Measurements from ENCODE around the gene THTPA.

Gene THTPA

DNA sequence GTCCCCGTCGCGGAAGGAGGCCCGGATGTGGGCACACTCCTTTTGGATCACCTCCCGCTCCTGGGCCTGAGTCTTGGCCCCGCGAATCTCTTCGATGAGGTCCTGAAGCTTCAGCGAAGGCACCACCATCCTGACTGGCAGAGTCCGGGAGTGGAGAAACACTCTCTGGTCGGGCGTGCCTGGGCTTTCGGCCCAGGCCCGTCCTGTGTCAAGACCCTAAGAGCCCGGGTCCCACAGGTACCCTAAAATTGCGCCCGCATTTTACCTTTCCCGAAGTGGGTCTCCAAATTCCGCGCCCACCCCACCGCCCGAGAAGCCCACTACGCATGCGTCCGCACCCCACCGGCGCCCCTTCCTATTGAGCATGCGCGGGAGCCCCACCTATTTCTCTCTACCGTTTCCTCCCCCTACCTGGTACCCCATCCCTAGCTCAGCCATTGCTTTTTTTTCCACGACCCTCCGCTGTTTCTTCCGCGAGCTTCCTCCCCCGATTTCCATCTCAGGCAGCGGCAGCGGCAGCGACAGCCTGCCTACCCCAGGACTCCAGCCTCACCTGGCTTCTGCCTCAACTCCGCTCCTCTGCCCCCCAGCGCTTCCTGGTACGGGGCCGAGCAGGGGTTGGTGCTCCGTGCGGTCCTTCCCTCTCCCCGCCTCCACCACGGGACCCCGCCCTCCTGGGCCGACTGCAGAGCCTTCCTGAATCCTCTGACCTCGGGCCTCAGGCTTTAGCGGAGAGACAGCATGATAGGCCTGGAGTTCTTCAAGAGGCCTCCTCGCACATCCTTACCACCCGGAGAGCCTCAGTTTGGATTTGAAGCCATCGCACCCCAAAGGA lies 11.3 kb downstream of the THTPA start, which contains the start of gene AP1G2:
AP1G2 (minus strand) TSS at position 606 of the 835 bp plus-strand sequence; CDS start at position 129, 477 bp downstream.
- DNase-seq (ENCODE audit: low spot score), result peak; percentile 79

DNA sequence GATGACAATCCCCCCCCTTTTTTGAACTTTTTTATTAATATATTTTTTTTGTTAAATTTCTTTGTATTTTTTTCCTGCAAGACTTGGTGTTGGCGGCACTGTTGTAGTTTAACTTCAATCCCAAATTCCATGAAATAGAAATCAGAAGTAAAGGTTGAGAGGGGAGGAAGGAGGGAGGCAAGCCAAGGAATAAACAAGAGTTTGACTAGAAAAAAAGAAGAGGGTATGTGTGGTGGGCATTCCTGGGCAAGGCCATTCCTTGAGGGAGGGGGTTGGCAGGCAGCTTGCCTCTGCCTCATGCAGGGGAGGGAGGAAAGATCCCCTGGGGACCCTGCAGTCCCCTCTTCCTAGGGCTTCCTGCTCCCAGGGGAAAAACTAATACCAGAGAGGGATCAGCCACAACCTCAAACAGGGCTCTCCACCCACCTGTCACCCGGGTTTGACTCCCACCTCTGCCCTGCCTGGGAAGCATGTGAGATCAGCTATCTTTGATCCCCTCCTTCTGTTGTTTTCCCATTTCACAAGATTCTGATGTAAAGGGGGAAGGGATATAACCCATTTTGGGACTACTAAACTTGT lies 12.0 kb downstream of the THTPA start:
- DNase-seq (ENCODE audit: low spot score), result no peak

DNA sequence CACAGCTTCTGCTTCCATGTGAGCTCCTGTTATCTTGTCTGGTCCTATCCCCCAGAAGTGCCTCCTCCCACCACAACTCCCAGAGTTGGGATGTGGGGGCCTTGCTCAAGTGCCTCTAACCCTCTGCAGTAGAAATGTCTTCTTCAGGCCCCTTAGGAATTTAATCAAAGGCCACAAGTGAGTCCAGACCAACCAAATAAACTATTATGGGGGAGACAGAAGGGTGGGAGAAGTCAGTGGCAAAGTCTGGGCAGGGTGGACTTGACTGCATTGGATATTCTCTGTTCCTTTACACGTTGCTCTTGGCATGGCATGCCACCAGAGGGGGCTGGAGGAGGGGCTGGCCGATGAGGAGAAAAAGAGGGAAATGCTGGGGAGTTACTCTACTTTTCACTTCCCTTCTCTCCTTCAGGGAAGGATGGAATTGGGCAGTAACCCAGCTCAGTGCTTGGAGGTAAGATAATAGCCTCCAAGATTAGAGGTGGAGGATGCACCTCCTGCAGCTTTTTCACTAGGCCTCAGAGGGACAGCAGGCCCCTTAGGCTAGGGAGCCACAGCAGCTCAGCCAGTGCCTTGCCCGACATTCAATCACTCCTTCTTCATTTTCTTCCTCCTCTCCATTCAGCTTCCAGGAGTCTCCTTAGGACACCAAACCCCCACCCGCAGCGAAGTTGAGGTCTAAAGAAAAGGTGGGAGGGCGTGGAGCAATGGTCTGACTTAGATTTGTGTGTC lies 12.7 kb downstream of the THTPA start:
- DNase-seq (ENCODE audit: low spot score), result peak; percentile 52

DNA sequence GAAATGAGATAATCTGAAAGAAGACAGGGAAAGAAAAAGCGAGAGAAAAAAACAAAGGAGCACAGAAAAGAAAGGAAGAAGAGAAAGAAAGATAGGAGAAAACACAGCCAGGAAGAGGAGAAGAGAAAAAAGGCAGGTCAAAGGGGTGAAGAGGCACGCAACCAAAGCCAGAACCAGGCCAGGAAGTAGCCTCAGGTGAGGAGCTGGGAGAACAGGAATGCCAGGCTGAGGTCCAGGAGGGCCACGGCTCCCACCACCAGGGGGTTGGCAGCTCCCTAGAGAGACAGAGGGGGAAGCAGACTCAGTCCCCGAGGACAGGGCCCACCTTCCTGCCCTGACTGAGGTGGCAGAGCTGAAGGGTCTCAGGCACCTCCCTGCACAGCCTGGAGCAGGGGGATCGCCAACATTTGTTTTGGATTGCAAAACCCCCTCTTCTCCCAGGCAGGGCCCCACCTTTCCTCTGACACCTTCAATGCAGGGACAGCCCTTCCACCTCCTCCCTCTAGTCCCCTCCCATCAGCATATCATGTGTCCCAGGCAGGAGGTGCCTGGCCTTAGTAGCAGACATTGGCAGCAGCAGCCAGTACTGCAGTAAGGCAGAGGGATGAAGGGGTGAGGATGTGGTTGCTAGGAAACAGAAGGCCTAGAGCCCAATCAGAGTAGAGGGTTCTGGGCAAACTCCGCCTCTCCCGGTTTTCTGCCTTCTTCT lies 13.5 kb downstream of the THTPA start:
- DNase-seq (ENCODE audit: low spot score), result peak; percentile 96

DNA sequence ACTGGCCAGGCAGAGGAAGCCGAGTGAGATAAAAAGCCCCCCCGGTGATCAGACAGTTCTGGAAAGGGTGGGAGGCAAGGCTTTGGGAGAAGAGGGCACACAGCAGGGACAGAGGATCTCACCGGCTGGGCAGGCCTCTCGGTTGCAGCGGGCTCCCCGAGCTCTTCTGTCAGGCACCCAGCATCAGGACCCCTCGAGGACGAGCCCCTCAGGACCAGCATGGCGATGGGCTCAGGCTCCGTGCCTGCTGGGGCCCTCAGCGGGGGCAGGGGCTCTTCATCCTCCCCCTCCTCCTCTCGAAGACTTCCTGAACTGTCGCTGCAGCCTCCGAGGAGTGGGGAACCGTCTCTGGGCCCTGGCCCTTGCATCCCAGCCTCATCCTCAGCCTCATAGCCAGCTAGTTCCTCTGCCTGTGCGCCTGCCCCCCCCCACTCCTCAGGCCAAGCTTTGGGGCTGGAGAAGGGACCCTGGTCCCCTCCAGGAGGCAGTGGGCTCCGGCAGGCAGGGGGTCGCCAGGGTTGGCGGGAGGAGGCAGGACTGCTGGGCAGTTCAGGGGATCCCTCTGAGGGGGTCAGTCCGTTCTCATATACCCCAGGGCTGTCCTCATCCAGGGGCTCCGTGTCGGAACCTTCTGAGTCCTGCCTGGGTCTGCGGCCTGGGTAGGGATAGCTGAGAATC lies 14.9 kb downstream of the THTPA start:
- DNase-seq (ENCODE audit: low spot score), result no peak

DNA sequence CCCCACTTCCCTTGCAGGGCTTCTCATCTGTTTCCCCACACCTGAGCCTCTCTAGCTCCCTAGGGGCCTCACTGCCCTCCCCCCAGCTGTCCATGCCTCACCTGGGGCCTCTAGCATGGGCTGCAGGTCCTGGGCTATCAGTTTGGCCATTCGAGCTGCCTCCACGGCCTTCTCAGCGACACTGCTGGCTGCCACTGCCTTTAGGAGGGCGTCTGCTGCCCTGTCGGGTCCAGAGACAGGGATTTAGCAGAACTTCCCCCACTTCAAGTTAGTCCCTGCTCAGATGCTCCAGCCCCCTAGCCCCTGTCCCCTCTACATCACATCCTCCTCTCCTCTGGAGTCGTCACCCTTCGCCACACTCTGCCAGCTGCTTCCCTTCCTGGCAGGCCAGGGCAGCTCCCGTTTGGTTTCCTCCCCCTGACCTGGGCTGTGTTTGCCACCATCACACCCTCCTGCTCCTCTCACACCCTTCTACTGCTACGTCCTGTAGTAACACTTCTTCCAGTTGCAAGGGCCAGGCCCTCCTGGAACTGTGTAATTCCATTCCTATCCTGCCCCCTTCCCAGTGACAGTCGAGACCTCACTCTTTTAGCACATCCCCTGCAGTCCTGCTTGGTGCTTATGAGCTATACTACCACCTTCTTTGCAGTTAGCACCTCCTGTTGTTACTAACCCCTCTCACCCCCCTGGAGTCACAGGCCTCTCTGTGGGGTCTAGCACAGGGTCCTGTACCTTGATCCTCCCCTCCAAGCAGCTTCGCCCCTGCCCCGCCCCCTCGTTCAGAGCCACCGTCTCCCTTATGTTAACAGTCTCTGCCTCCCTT lies 15.8 kb downstream of the THTPA start:
- no peak for DNase-seq (ENCODE audit: low spot score)

DNA sequence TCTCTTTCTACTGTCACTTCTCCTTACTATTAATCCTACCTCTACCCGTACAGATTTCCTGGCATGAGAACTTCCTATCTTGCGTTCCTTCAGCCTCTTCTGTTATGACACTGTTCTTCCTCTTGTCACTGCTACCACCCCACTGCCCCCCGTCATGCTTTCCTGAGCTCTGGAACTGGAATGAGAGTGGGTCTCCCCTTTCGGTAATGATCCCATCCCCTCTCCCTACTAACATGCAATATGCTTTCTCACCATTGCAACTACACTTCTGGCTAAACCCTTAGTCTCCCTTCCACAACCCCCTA lies 16.4 kb downstream of the THTPA start:
- no peak for DNase-seq (ENCODE audit: low spot score)

DNA sequence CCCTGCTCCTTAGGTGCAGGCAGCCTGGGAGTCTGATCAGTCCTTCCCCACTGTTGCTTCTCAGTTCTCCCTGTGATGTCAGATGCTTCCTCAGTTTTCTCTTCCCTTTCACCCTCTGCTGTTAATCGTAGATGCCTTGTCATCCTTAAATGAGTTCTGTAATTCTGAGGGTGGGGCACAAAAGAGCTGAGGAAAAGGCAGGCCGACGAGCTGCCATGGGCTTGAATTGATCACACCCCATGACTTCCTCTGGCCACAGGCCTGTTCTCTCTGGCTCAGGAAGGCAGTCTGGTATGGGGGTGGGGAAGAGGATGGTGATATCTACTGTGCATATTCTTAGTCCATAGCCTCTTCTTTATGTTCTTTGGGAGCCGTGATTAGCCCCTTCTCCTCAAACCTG lies 16.8 kb downstream of the THTPA start:
- no peak for DNase-seq (ENCODE audit: low spot score)

DNA sequence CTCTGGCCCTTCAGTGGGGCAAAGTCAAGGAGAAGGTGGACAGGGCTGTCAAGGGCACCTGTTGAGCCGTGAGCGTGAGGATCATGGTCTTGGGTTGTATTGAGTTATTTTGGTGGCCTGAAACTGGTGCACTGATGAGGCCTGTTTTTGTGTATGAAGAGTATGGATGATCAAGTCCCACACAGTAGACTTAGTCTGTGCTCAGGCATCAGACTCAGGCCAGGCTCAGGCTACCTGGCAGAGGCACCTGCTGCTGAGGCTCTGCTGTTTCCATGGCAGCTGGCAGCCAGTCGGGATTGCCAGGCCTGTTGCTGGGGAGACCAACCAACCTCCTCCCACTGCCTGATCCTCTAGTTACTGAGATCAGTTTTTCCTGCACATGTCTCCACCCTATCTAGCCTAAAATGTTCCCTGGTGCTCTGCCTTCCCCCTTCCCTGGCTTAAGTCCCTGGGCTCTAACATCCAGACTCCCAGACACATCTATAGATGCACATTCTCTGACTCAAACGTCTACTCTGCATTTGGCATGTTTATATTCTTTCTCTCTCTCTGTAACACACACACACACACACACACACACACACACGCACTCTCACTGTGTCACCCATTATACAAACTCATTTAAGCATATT lies 17.4 kb downstream of the THTPA start:
- DNase-seq (ENCODE audit: low spot score), result peak; percentile 80

DNA sequence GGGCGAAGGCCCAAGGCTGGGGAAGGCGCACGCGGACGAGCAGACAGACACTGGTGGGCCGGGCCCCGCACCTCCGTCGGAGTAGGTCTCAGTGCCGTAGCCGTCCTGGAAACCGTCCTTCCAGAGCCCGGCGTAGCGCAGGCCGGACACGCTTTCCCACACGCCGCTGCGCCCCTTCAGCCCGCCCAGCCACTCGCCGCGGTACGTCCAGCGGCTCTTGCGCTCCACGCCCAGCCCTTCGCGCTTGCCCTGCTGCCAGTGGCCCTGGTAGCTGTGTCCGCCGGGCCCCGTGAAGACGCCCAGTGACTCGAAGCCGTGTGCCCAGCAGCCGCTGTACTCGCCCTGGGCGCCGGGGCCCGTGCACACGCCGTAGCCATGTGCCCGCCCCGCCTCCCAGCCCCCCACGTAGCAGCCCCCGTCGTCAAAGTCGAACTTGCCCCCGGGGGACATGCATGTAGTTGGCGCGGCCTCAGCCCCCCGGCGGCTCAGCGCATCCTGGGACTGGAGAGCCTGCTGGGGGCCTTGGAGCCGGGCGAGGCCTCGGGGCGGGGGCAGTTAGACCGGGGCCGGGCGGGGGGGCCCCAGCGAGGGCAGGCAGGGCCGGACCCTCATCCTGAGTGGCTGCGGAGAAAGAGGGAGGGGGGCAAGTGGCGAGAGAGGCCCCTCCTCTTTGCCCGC lies 21.1 kb downstream of the THTPA start:
- DNase-seq (ENCODE audit: low spot score), result peak; percentile 50

DNA sequence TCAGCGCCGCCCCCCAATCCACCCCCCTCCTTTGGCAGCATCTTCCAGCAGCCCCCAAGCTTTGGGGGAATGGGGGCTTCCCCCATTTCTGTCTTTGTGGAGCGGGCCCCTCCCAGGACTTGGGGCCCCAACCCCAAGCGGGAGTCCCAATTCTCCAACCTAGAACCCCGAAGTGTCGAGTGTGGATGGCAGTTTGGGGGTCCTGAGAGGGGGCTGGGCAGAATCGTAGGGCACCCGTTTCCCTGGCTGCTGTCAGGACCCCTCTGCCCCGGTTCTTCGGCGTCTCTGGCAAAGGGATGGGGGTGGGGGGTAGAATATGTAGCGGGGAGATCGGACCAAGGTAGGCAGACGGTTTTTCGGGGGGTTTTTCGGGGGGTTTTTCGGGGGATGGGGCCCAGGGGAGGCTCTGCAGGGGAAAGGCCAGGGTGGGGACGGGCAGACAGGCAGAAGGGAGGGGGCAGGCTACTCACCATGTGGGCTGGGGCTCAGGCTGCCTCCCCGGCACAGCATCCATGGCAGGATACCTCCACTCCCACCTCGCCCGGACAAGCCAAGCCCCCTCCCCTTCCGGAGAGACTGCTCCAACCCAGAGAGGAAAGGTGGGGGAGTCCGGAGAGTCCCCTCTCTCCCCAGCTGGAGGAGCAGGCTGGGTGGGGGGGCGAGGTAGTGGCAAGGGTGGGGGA lies 21.8 kb downstream of the THTPA start:
- no peak for DNase-seq (ENCODE audit: low spot score)

DNA sequence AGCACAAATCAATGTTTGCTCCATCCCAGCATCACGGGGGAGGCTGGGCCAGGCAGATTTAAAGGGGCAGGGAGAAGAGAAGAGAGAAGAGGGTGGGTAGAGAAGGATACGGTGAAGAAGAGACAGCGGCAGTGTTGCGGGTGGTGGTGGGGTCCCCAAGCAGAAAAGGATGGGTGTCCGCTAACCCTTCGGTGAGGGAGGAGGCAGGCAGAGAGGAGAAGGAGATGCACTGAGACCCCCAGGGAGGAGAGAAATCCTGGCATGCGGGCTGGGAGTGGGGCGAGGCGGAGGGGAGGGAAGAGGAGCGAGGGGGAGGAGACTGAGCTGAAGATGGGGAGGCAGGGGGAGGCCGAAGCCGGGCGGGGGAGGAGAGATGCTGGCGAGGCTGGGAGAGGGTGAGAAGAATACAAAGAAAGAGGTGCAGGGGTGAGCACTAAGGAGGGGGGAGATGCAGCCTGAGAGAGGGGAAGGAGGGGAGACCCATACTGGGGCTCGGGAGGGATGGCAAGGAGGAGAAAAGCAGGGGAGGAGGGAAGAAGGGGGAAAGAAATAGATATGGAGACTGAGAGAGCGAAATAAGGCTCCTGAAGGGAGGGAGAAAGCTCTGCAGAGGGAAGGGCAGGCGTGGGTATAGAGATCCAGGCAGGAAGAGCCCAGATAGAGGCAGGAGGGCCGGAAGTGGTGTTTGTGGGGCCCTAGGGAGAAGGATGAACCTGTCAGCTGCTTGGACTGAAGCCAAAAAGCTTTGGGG lies 22.7 kb downstream of the THTPA start, which contains the start of gene JPH4:
JPH4 (minus strand) TSS at position 231 of the 751 bp plus-strand sequence. CDS start 1,337 bp downstream, outside the sequence.
- DNase-seq (ENCODE audit: low spot score), result peak; percentile 90

DNA sequence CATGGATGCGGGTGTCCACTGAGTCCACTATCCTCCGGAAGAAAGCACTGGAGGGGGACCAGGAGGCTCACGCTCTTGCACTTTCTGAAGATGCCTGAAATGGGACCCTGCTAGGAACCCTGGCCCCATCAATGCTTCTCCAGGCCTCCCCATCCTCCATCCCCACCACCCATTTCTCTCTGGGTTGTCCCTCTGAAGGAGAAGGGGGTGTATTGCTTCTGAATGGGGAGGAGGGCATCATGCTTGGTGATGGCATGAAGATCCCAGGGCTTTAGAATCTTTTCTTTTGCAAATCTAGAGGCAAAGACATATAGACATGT lies 23.2 kb downstream of the THTPA start:
- DNase-seq (ENCODE audit: low spot score), result no peak

DNA sequence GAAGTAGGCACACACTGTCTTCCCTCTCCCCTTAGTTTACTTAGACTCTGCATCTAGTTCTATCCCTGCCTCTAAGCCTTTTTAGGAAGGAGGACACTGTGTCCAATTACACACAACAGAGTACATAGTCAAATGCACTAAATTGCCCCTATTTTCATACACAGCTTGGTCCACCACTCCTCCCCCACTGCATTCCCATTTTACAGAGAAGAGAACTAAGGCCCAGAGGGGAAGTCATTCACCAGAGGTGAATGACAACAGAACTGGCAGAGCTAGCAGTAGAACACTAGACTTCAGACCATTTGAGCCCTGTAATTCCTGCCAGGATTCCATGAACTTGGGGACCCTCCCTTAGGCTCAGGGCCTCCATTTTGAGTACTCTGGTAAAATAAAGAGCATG lies 23.7 kb downstream of the THTPA start:
- no peak for DNase-seq (ENCODE audit: low spot score)

DNA sequence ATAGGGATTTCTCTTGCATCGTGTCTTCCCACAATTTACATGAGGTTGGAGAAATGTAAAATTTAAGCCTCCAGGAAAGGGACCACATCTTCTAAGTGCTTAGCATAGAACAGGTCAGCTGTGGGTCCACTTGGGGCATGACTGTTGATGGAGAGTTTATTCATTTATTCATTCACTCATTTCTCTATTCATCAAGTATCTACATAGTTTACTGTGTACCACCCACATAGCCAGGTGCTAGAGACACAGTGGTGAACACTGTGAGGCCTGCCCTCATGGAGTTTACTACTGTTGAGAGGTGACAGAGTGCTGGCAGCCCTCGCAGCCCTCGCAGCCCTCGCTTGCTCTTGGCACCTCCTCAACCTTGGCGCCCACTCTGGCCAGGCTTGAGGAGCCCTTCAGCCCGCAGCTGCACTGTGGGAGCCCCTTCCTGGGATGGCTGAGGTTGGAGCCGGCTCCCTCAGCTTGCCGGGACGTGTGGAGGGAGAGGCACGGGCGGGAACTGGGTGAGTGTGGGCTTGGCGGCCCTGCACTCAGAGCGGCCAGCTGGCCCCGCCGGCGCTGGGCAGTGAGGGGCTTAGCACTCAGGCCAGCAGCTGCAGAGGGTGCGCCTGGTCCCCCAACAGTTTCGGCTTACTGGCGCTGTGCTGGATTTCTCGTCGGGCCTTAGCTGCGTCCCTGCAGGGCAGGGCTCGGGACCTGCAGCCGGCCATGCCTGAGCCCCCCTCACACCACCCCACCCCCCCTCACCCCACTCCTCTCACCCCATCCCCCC lies 24.3 kb downstream of the THTPA start:
- no peak for DNase-seq (ENCODE audit: low spot score)

DNA sequence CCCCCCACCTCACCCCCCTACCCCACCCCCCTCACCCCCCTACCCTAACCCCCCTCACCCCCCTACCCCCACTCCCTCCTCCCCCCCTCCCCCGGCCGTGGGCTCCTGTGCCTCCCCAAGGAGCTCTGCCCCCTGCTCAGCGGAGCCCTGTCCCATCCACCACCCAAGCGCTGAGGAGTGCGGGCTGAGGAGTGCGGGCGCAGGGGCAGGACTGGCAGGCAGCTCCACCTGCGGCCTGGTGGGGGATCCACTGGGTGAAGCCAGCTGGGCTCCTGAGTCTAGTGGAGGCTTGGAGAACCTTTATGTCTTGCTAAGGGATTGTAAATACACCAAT lies 24.8 kb downstream of the THTPA start:
- DNase-seq (ENCODE audit: low spot score), result no peak

DNA sequence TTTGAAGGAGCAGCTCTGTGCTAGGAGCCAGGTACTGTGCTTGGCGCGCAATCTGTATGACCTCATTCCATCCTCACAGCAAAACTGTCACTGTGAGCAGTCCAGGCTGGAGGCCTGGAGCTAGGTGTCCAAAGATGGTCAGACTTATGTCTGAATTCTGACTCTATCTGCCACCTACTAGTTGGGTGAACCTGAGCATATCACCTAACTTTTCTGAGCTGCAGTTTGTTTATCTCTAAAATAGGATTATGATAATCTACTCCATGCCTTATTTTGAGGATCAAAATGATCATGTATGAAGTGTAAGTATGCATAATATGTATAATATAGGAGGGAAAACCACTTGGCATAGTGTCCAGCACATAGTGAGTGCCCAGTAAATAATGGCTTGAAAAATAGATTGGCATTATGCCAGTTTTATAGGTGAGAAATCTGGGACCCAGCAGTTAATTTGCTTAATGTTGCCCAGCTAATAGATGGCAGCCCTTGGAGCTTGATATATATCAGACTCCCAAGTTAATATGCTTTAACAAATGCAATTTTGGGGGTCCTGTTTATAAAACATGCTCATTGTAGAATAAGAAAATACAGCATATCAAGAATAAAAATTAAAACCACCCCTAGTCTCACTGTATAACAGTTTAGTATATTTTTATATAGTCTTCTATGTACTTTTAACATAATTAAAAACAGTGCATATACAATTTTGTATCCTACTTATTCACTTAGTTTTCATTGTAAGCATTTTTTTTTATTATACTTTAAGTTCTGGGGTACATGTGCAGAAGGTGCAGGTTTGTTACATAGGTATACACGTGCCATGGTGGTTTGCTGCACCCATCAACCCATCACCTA lies 27.1 kb downstream of the THTPA start:
- peak; percentile 76 for DNase-seq (ENCODE audit: low spot score)

All from cerebellar cortex (tissue), 1 donor.